Hepatocyte (in vitro differentiated cells): Measurements from ENCODE around the gene RAPGEF4. TPM values are rescaled to one million over a fixed set of nuclear protein-coding genes. Genes with fewer than 3 reads are reported as not detected.

Experiments used
- DNase-seq: peaks from one replicate; pipeline ENCODE4 v3.0.0-alpha.2; 2016; ENCODE audit warnings: low spot score
- H2AFZ ChIP-seq: fragments of 200-600 bp; sonication (generic); 2 replicates; pipeline ENCODE4 v1.6.0; 2016; ENCODE audit warnings: antibody characterized with exemption, mild to moderate bottlenecking
- H3K27ac ChIP-seq: fragments of 200-600 bp; sonication (generic); 2 replicates; pipeline ENCODE4 v1.5.1; 2016; ENCODE audit warnings: mild to moderate bottlenecking
- H3K27me3 ChIP-seq: fragments of 200-600 bp; sonication (generic); 2 replicates; pipeline ENCODE4 v1.6.1; 2016
- H3K36me3 ChIP-seq: fragments of 200-600 bp; sonication (generic); replicated peaks from 2 replicates; pipeline ENCODE4 v1.5.1; 2016; ENCODE audit warnings: low read depth; ENCODE audit not compliant: insufficient read depth
- H3K4me1 ChIP-seq: fragments of 200-600 bp; sonication (generic); 2 replicates; pipeline ENCODE4 v1.5.1; 2016; ENCODE audit warnings: mild to moderate bottlenecking, moderate library complexity; ENCODE audit not compliant: insufficient read depth
- H3K4me2 ChIP-seq: fragments of 200-600 bp; sonication (generic); 2 replicates; pipeline ENCODE4 v1.6.0; 2016
- H3K4me3 ChIP-seq: fragments of 200-600 bp; sonication (generic); 2 replicates; pipeline ENCODE4 v1.5.1; 2016; ENCODE audit warnings: mild to moderate bottlenecking
- H3K79me2 ChIP-seq: fragments of 200-600 bp; sonication (generic); 2 replicates; pipeline ENCODE4 v1.6.0; 2017; ENCODE audit warnings: mild to moderate bottlenecking
- H3K9me2 ChIP-seq: fragments of 200-600 bp; sonication (generic); replicated peaks from 2 replicates; pipeline ENCODE4 v1.6.0; 2017; ENCODE audit warnings: mild to moderate bottlenecking; ENCODE audit not compliant: insufficient read depth
- H3K9me3 ChIP-seq: fragments of 200-600 bp; sonication (generic); 2 replicates; pipeline ENCODE4 v1.5.1; 2016; ENCODE audit warnings: low read depth, mild to moderate bottlenecking
- H4K20me1 ChIP-seq: fragments of 200-600 bp; sonication (generic); 2 replicates; pipeline ENCODE4 v1.6.0; 2016; ENCODE audit warnings: mild to moderate bottlenecking; ENCODE audit not compliant: insufficient read depth, poor library complexity, severe bottlenecking
- CTCF ChIP-seq: fragments of 200-600 bp; sonication (generic); IDR thresholded peaks from 2 replicates; pipeline ENCODE4 v1.5.1; 2016; ENCODE audit warnings: antibody characterized with exemption, mild to moderate bottlenecking; ENCODE audit not compliant: poor library complexity
- EZH2 ChIP-seq: fragments of 200-600 bp; sonication (generic); IDR thresholded peaks from 2 replicates; pipeline ENCODE4 v1.6.1; 2016; ENCODE audit warnings: antibody characterized with exemption, mild to moderate bottlenecking, borderline replicate concordance
- EZH2phosphoT487 ChIP-seq: fragments of 200-600 bp; sonication (generic); IDR thresholded peaks from one replicate; pipeline ENCODE4 v1.6.1; 2018; ENCODE audit warnings: antibody characterized with exemption, mild to moderate bottlenecking, low read depth, moderate library complexity; ENCODE audit not compliant: unreplicated experiment, severe bottlenecking
- WGBS: methylation state at CpG from one replicate; pipeline ENCODE4 v1.1.6; 2016; ENCODE audit warnings: low lambda C conversion rate; ENCODE audit errors: missing lambda C conversion rate; 5-methylcytosine and 5-hydroxymethylcytosine counted together
- polyA plus RNA-seq: library from polyadenylated mRNA; unstranded; fragments of >200 nt; fragmentation: Nextera tagmentation; extraction: Ambion mirVana; gene quantifications from 2 replicates; pipeline ENCODE4 v1.2.1, GENCODE V29; 2016
- total RNA-seq: library from RNA; depleted of rRNA; stranded (reverse); fragments of >200 nt; gene quantifications from 2 replicates; pipeline ENCODE4 v1.2.3, GENCODE V29; 2014

The RAPGEF4 gene
- total and polyA plus RNA-seq, 2 experiments from 2014 or later, result 1.9 to 2.0 TPM

GRCh38 chr2:173049831-173050230 is 314.2 kb downstream of the RAPGEF4 start:
- H3K4me2 ChIP-seq, result peak overlapping the region; percentile 52
- TF ChIP-seq CTCF (no peak), EZH2 (no peak), EZH2phosphoT487 (no peak)
- no peaks in the 10 kb centered on the region for H3K36me3 ChIP-seq
- no peak for DNase-seq
- H3K79me2 ChIP-seq, result no peaks in the 10 kb centered on the region
- H3K9me3 ChIP-seq, result no peaks in the 10 kb centered on the region
- H3K4me1 ChIP-seq, result peaks cover 30% of the 10 kb centered on the region
- no peak overlapping the region for H3K4me3 ChIP-seq
- H3K27me3 ChIP-seq, result no peaks in the 10 kb centered on the region
- 49% methylated on average over 3 of the region's 3 CpGs for WGBS
- H2AFZ ChIP-seq, result no peak overlapping the region
- no peaks in the 10 kb centered on the region for H4K20me1 ChIP-seq
- H3K27ac ChIP-seq, result peak overlapping the region; percentile 81
- H3K9me2 ChIP-seq, result no peaks in the 10 kb centered on the region

GRCh38 chr2:173050684-173051083 is 315.0 kb downstream of the RAPGEF4 start:
- Histone ChIP-seq H2AFZ (no peak overlapping the region), H3K79me2 (no peaks in the 10 kb centered on the region), H3K4me2 (no peak overlapping the region), H3K27me3 (no peaks in the 10 kb centered on the region), H3K4me1 (peaks cover 24% of the 10 kb centered on the region), H3K36me3 (no peaks in the 10 kb centered on the region), H3K9me2 (no peaks in the 10 kb centered on the region), H3K9me3 (no peaks in the 10 kb centered on the region), H4K20me1 (no peaks in the 10 kb centered on the region), H3K4me3 (no peak overlapping the region), H3K27ac (peak overlapping the region; percentile 81)
- no peak for TF ChIP-seq EZH2phosphoT487
- no peak for TF ChIP-seq CTCF
- no peak for TF ChIP-seq EZH2
- WGBS, result 82% methylated on average over 4 of the region's 4 CpGs
- no peak for DNase-seq

DNA sequence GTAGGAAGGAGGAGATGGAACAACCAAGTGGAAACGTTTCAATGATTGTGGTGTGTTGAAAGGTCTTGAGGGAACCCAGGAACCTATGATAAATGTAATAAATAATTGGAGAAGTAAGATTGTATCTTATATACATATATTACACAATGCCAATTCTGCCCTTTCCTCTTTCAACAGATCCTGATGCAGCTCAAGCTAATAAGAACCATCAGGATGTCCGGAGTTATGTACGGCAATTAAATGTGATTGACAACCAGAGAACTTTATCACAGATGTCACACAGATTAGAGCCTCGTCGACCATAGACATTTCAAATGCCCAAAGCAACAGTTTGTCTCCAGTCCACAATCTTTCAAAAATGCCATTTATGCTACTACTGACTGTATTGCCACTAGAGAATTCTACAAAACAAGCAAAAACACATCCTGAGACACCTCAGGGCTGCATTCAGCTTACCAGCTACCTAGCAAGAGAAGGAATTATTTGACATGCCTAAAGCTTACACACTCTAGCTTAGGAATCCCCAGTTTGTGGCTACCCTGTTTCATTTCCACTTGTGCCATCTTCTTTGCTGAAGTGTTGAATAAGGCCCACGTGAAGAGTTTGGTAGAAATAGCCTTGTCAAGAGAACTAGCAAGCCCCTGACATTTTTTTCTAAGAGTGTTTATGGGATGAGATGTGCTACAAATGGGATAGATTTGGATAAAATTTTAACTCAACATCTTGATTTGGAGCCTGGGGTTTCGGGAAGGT is 316.0 kb downstream of the RAPGEF4 start:
- H3K9me3 ChIP-seq, result no peaks in the 10 kb centered on the region
- H3K4me1 ChIP-seq, result peaks cover 24% of the 10 kb centered on the region
- no peak overlapping the region for H3K4me3 ChIP-seq
- no peaks in the 10 kb centered on the region for H3K36me3 ChIP-seq
- H3K79me2 ChIP-seq, result no peaks in the 10 kb centered on the region
- no peak overlapping the region for H2AFZ ChIP-seq
- H4K20me1 ChIP-seq, result no peaks in the 10 kb centered on the region
- H3K4me2 ChIP-seq, result no peak overlapping the region
- no peaks in the 10 kb centered on the region for H3K9me2 ChIP-seq
- no peak for DNase-seq
- 53% methylated on average over 7 of the region's 7 CpGs for WGBS
- H3K27me3 ChIP-seq, result no peaks in the 10 kb centered on the region
- no peak overlapping the region for H3K27ac ChIP-seq
- TF ChIP-seq EZH2 (no peak), CTCF (no peak), EZH2phosphoT487 (no peak)
